Uterus (tissue), 4 donors: ENCODE data around the gene ORM2. TPM values are rescaled to one million over a fixed set of nuclear protein-coding genes. Genes with fewer than 3 reads are reported as not detected.

ENCODE experiments used
- DNase-seq, 2 donors: peaks; one replicate each; pipeline ENCODE4 v3.0.0-alpha.2; 2019 to 2020
- H3K27ac ChIP-seq, 2 donors: fragments of 200-600 bp; sonication (generic); 1 replicate in 1 of 2; 2 replicates in 1 of 2; pipeline ENCODE4 v1.5.1; 2016 to 2018
- H3K27me3 ChIP-seq, 2 donors: fragments of 200-600 bp; sonication (generic); one replicate each; pipeline ENCODE4 v1.5.1; 2018 to 2019; ENCODE audit warnings: control low read depth in 1 of 2
- H3K36me3 ChIP-seq, 2 donors: fragments of 200-600 bp; sonication (generic); one replicate each; pipeline ENCODE4 v1.5.1; 2019; ENCODE audit warnings: control low read depth in 1 of 2
- H3K4me1 ChIP-seq, 2 donors: fragments of 200-600 bp; sonication (generic); one replicate each; pipeline ENCODE4 v1.5.1; 2018 to 2019; ENCODE audit warnings: control low read depth in 1 of 2
- H3K4me3 ChIP-seq, 2 donors: fragments of 200-600 bp; sonication (generic); 1 replicate in 1 of 2; 2 replicates in 1 of 2; pipeline ENCODE4 v1.5.1; 2018 to 2019; ENCODE audit warnings: mild to moderate bottlenecking in 1 of 2
- H3K9me3 ChIP-seq, 2 donors: fragments of 200-600 bp; sonication (generic); one replicate each; pipeline ENCODE4 v1.5.1; 2019; ENCODE audit warnings: control low read depth in 1 of 2
- POLR2A ChIP-seq, 2 donors: fragments of 450-650 bp; IDR thresholded peaks; one replicate each; pipeline ENCODE4 v1.6.1; 2016; ENCODE audit warnings: antibody characterized with exemption in 2 of 2, mild to moderate bottlenecking in 1 of 2, moderate library complexity in 1 of 2
- intact Hi-C: fragments of 100-400 bp; cut with DNase I; formaldehyde crosslinking; loops from one replicate; pipeline ENCODE4 v1.15.1; 2023; ENCODE audit warnings: low total_unique reads
- total RNA-seq, 4 donors: library from RNA; depleted of rRNA in 3 of 4; stranded (reverse); fragments of >200 nt in 3 of 4; gene quantifications; one replicate each; pipeline versions ENCODE4 v1.1.0 to v1.2.4, GENCODE V29; 2014 to 2023
- TF ChIP-seq, protein P1 (sequence below), 4 experiments: fragments of 200-600 bp in 2 of 4; fragments of 450-650 bp in 2 of 4; sonication (generic) in 2 of 4; IDR thresholded peaks; one replicate each; pipeline ENCODE4 v1.5.1; 2016 to 2019; ENCODE audit warnings: antibody characterized with exemption in 4 of 4, mild to moderate bottlenecking in 2 of 4, moderate library complexity in 1 of 4
- donor health status: DM: yes; HTN: yes; CAD: no.

The ORM2 gene
- total RNA-seq, 4 donors from 2014 or later, result 1.2 TPM; not detected in 3

DNA sequence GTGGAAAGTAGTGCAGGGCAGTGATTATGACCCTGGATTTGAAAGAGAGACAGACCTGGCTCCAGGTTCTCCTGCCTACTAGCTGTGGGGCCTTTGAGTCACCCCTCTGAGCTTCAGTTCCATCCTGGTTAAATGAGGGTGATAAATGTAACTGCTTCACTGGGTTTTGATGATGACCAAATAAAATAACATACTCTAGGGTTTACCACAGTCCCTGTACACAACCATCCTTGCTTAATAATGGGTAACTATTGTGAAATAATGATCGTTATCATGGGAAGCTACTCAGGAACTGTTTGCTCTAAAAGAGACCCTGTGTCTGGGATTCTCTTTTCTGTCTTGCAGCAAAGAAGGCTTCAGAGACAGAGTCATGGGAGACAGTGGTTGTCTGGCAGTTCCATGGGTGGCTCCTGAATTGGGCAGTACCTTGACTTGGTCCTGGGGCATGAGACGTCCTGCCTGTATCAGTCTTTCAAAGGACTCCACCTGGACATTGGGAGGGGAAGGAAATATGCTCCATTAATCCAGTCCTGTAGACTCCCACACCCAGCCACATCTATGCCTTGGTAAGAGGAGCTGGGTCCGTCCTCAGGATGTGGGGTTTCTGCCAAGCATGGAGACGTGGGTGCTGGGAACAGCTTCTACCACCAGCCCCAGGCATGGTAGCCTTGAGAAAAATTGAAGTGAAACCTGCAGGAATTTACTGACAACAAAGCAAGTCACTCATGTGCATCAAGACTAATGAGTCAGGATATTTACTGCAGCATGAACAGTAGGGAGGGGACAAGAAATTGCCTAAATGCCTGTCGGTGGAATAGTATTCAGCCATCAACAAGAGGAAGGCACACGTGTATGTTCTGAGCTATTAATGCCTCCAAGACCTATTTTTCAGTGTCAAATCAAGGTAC lies 34.7 kb downstream of the ORM2 start:
- TF ChIP-seq POLR2A (IDR thresholded peaks at IDR 0.05), result no peak
- TF ChIP-seq, protein P1, sequence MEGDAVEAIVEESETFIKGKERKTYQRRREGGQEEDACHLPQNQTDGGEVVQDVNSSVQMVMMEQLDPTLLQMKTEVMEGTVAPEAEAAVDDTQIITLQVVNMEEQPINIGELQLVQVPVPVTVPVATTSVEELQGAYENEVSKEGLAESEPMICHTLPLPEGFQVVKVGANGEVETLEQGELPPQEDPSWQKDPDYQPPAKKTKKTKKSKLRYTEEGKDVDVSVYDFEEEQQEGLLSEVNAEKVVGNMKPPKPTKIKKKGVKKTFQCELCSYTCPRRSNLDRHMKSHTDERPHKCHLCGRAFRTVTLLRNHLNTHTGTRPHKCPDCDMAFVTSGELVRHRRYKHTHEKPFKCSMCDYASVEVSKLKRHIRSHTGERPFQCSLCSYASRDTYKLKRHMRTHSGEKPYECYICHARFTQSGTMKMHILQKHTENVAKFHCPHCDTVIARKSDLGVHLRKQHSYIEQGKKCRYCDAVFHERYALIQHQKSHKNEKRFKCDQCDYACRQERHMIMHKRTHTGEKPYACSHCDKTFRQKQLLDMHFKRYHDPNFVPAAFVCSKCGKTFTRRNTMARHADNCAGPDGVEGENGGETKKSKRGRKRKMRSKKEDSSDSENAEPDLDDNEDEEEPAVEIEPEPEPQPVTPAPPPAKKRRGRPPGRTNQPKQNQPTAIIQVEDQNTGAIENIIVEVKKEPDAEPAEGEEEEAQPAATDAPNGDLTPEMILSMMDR (IDR thresholded peaks at IDR 0.05), result no peak
- Histone ChIP-seq H3K36me3 (no peaks in the 10 kb centered on the region), H3K27me3 (no peaks in the 10 kb centered on the region), H3K9me3 (no peaks in the 10 kb centered on the region), H3K4me3 (no peak overlapping the region), H3K27ac (peak overlapping the region; percentile 66 to 69), H3K4me1 (no peaks in the 10 kb centered on the region)
- no peak for DNase-seq
- intact Hi-C loops, result no loop called here

DNA sequence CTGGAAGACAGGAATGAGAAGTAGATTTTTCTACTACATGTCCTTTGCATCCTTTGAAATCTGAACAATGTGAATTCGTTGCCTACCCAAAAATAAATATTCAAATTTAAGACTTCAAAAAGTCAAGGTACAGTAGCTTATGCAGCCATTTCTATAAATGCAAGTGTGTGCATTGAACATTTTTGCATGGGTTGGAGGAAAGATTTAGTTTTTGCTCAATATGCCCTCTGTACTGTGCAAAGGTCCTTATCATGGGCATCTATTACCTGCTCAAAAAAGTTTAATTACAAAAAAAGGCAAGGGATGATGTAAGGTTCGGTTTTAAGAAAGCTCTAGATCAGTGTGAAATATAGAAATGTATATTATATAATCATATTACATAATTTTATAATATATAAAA lies 35.5 kb downstream of the ORM2 start:
- DNase-seq, result no peak
- H3K4me1 ChIP-seq, result no peaks in the 10 kb centered on the region
- H3K9me3 ChIP-seq, result no peaks in the 10 kb centered on the region
- intact Hi-C loops, result no loop called here
- H3K27ac ChIP-seq, result peak overlapping the region; percentile 69 to 83
- no peaks in the 10 kb centered on the region for H3K27me3 ChIP-seq
- no peak overlapping the region for H3K4me3 ChIP-seq
- TF ChIP-seq POLR2A (IDR thresholded peaks at IDR 0.05), result no peak
- TF ChIP-seq, protein P1 (IDR thresholded peaks at IDR 0.05), result no peak
- no peaks in the 10 kb centered on the region for H3K36me3 ChIP-seq

DNA sequence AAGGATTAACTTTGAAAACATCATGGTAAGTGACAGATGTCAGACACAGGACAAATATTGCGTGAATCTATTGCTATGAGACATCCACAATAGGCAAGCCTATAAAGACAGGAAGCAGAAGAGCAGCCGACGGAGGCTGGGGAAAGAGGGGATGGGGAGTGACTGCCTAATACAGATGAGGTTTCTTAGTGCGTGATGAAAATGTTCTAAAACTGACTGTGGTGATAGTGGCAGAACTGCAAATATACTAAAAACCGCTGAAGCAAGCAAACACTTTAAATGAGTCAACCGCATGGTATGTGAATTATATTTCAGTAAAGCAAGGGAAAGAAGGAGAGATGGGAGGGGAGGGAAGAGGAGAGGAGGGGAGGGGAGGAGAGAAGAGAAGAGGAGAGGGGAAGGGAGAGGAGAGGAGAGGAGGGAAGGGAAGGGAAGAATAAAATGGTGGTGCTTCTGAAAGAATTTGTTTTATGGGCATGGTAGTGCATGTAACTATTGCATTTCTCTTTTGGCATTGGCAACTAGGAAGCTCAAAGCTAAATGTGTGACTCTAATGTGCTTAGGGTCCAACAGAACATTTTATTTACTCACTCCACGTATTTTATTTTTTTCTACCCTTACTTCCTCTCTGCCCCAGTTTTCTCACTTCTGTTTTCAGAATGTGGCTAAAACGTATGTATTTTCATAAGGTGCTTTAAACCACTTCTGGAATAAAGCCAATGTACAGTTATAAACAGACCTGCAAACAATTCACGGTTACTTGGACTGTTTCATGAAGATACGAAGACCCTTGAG lies 36.9 kb downstream of the ORM2 start:
- Histone ChIP-seq H3K27me3 (no peaks in the 10 kb centered on the region), H3K27ac (peak overlapping the region; percentile 62 to 83), H3K4me3 (no peak overlapping the region), H3K9me3 (no peaks in the 10 kb centered on the region), H3K4me1 (peaks cover 0 to 3% of the 10 kb centered on the region in 2 donors), H3K36me3 (no peaks in the 10 kb centered on the region)
- intact Hi-C loops, result no loop called here
- TF ChIP-seq POLR2A (IDR thresholded peaks at IDR 0.05), result no peak
- TF ChIP-seq, protein P1 (IDR thresholded peaks at IDR 0.05), result no peak
- no peak for DNase-seq

DNA sequence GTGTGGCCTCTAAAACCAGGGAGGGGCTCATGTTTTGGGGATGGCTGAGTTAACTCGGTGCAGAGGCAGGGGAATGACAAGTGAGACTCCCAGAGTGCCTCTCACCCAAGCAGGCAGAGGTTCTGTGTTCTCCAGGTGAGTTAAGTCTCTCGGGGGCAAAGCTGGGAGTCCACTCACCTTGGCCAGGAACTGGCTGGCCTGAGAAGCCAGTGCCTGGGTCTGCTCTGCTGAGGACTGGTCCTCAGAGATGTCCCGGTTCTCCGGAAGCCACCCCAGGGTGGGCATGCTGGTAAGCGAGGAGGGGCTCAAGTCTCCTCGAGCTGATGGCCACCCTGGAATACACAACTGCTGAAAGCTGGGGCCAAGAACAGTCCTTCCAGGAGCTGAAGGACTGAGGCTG lies 37.7 kb downstream of the ORM2 start:
- Histone ChIP-seq H3K27me3 (no peaks in the 10 kb centered on the region), H3K9me3 (no peaks in the 10 kb centered on the region), H3K4me3 (no peak overlapping the region), H3K36me3 (no peaks in the 10 kb centered on the region), H3K4me1 (peaks cover 0 to 11% of the 10 kb centered on the region in 2 donors), H3K27ac (peak overlapping the region; percentile 62 to 83)
- intact Hi-C loops, result no loop called here
- no peak for TF ChIP-seq POLR2A (IDR thresholded peaks at IDR 0.05)
- TF ChIP-seq, protein P1 (IDR thresholded peaks at IDR 0.05), result no peak
- no peak for DNase-seq
